Measurements from ENCODE around the gene AP4E1. TPM values are rescaled to one million over a fixed set of nuclear protein-coding genes. Genes with fewer than 3 reads are reported as not detected.
"Not testable (repeated sequence)": the region's sequence is repeated elsewhere in the genome, so short reads cannot be mapped to it uniquely, and the experiment has no call there.

AP4E1 gene
- total RNA-seq, 1 donor from 2014 or later, result 11.5 TPM

DNA sequence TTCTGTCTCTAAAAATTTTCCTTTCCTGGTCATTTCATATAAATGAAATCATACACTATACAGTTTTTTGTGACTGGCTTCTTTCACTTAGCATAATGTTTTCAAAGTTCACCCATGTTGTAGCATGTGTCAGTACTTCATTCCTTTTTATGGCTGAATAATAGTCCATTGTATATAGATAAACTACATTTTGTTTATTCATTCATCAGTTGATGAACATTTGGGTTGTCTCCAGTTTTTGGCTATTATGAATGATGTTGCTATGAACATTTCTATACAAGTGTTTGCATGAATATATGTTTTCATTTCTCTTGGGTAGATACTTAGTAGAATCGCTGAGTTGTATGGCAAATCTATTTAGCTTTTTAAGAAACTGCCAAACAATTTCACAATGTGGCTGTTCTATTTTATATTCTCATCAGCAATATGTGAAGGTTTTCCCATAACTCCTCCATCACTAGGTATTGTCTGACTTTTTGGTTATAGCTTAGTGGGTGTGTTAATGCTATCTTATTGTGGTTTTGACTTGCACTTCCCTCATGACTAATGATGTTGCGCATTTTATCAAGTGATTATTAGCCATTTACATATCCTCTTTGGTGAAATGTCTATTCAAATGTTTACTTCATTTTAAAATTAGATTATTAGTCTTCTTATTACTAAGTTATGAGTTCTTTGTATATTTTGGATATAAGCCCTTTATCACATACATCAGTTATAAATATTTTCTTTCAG lies 21.7 kb upstream of the AP4E1 start:
- intact Hi-C loops (cut with micrococcal nuclease), result loop anchor here (1.0 to 10.0 kb wide), 5 partner anchors 199 to 842 kb away; no protein-coding TSS in a partner anchor

DNA sequence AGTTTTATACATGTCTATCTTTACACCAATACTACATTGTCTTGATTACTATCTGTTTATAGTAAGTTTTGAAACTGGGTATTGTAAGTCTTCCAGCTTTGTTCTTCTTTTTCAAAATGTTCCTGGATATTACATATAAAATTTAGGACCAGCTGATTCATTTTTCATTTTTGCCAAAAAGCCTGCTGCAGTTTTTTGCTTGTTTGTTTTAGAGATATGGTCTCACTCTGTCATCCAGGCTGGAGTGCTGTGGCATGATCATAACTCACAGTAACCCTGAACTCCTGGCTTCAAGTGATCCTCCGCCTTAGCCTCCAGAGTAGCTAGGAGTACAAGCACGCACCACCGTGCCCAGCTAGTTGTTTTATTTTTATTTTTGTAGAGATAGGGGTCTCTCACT lies 20.4 kb upstream of the AP4E1 start:
- intact Hi-C loops (cut with micrococcal nuclease), result loop anchor here (10.0 kb wide), 3 partner anchors 323 to 843 kb away; no protein-coding TSS in a partner anchor

DNA sequence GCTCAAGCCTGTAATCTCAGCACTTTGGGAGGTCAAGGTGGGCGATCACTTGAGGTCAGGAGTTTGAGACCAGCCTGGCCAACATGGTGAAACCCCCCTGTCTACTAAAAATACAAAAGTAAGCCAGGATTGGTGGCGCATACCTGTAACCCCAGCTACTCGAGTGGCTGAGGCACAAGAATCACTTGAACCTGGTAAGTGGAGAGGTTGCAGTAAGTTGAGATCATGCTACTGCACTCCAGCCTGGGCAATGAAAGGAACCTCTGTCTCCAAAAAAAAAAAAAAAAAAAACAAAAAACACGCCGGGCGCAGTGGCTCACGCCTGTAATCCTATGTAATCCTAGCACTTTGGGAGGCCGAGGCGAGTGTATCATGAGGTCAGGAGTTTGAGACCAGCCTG lies 18.9 kb upstream of the AP4E1 start:
- intact Hi-C loops (cut with micrococcal nuclease), result loop anchor here (10.0 kb wide), 3 partner anchors 325 to 845 kb away; no protein-coding TSS in a partner anchor

DNA sequence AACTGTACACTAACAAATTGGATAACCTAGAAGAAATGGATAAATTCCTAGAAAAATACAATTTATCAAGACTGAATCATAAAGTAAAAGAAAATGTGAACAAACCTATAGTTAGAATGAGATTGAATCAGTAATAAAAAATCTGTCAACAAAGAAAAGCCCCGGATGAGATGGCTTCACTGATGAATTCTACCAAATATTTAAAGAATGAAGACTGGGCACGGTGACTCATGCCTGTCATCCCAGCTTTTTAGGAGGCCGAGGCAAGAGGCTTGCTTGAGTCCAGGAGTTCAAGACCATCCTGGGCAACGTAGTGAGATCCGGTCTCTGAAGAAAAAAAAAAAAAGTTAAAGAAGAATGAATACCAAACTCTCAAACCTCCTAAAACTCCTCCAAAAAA lies 17.7 kb upstream of the AP4E1 start:
- intact Hi-C loops (cut with micrococcal nuclease), result no loop called here

DNA sequence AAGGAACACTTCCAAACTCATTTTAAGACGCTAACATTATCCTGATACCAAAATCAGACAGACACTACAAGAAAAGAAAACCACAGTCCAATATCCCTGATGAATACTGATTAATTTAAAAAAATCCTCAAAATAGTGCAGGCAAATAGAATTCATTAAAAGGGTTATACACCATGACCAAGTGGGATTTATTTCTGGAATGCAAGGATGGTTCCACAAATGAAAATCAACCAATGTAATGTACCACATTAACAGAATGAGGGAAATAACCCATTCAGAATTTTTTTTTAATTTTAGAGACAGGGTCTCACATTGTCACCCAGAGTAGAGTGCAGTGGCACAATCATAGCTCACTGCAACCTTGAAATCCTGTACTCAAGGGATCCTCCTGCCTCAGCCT lies 17.3 kb upstream of the AP4E1 start:
- intact Hi-C loops (cut with micrococcal nuclease), result no loop called here

DNA sequence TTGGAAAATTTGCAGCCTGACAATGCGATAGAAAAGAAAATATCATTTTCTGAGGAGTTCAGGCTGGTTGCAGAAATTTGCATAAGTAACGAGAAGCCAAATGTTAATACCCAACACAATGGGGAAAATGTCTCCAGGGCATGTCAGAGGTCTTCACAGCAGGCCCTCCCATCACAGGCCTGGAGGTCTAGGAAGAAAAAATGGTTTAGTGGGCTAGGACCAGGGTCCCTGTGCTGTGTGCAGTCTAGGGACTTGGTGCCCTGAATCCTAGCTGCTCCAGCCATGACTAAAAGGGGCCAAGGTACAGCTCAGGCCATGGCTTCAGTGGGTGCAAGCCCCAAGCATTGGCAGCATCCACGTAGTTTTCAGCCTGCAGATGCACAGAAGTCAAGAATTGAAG lies 14.5 kb upstream of the AP4E1 start:
- intact Hi-C loops (cut with micrococcal nuclease), result no loop called here

DNA sequence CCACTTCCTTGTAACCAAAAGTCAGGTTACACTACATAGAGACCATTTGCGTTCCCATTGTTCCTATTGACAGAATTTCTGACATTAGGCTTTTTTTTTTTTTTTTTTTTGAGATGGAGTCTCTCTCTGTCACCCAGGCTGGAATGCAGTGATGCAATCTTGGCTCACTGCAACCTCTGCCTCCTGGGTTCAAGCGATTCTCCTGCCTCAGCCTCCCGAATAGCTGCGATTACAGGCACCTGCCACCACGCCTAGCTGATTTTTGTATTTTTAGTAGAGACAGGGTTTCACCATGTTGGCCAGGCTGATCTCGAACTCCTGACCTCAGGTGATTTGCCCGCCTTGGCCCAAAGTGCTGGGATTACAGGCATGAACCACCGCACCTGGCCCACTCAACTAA lies 7.1 kb upstream of the AP4E1 start:
- intact Hi-C loops (cut with micrococcal nuclease), result loop anchor here (10.0 kb wide), 2 partner anchors 833 to 1857 kb away; partner anchors contain the start of genes LYSMD2 and SECISBP2L

DNA sequence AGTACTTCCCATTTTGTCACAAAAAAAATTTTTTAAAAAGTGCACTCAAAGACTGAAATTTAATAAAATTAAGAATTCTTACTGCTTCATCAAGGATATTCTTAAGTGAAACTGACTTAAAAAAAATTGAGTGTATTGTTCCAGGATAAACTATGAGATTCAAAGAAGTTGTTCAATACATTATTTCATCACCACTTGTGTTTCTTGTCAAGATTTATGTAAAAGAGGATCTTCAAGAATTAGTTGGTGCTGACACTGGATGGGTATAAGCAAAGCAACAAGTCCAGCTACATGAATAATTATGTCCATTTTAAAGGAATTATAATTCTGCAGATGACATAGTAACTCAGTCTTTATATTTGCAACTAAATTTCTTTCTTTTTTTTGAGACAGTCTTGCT lies 4.3 kb upstream of the AP4E1 start:
- intact Hi-C loops (cut with micrococcal nuclease), result loop anchor here (10.0 kb wide), 2 partner anchors 831 to 1859 kb away; partner anchors contain the start of genes LYSMD2 and SECISBP2L

DNA sequence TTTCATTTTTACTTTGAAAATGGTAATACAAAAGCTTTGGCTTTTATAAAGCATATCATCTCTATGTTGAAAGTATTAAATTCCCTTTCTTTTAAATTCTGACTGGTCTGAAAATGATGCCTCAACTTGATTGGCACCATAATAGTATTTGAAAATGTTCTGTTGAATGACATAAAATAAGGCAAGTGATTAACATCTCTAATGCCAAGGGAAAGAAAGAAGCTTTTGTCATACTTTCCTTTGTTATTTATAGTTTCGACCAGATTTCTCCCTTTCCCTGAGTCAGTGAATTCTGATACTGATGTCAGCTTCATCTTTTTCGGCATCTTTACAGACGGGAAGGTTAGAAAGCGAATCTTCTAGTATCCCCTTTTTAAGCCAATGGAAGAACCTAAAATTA lies 3.4 kb upstream of the AP4E1 start:
- intact Hi-C loops (cut with micrococcal nuclease), result loop anchor here (5.0 to 10.0 kb wide), 8 partner anchors 158 to 1860 kb away; partner anchors contain the start of genes LYSMD2 and SECISBP2L

DNA sequence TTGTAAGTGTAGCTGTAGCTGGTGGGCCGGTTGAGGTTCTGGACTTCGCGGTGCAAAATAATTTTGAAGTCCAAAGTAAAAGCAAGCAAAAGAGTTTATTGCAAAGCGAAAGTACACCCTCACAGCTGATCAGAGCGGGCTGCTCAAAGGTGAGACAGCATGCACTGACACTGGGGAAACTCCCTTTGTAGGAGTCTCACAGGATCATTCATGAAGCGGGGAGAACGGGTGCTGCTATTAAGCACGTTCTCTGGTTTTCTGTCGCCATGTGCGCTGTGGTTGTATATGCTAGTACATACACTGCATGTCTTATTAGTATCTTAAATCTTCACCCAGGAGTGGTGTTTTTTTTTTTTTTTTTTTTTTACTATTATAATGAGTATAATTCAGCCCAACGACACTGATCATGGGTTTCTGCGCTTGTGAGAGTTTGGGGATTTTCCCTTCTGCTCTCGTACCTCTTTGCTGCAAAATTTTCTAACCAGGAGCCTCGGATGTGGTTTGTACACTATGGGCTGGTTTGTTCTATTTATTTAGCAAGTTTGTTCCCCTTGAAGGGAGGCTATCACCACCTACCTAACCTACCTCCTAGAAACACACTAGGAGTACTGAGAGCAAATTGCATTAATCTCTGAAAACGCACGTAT lies 1.4 kb upstream of the AP4E1 start:
- intact Hi-C loops (cut with micrococcal nuclease), result loop anchor here (1.0 to 10.0 kb wide), 18 partner anchors 22 to 1862 kb away; partner anchors contain the start of genes COPS2, GALK2, LYSMD2 and SECISBP2L

DNA sequence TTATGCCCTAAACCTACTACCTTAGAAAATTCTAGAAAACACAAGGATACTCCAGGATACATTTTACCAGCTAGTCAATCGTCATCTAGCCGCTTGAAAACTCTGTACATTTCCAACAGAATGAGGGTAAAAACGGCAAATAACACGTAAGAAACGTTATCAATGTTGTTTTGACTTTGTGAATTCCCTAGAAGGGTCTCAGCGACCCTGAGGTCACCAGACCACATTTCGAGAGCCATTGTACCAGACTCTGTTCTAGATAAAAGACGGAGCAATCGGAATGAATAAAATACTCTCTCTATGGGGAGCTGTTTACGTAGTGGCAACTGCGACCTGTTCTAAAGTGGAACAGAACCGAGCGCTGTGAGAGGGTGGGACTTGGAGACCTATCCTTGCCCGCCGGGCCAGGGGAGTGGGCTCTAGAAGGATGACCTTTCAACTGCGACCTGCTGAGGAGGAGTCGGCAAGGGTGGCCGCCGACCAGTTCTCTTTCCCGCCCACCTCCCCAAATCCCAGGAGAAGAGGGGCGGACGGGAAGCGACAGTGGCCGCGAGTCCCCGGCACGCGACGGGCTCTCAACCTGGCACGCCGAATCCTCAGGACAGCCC lies 778 bp upstream of the AP4E1 start:
- intact Hi-C loops (cut with micrococcal nuclease), result loop anchor here (1.0 to 10.0 kb wide), 20 partner anchors 22 to 1863 kb away; partner anchors contain the start of genes COPS2, DTWD1, FAM227B and GALK2

DNA sequence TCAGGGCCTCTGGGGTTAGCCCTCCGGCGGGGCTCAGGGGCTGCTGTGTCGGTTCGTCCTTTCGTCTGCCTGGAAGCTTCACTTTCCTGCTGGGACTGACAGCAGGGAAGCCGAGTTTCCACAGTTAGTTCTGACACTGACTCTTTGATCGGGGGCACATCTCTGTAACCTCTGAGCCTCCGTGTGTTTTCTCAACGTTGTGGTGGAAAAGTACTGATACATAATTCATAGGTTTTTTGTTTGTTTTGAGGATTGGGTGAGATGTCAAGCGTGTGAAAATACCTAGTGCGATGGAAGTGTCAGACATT lies 481 bp downstream of the AP4E1 start:
- intact Hi-C loops (cut with micrococcal nuclease), result loop anchor here (2.0 to 10.0 kb wide), 9 partner anchors 162 to 1864 kb away; partner anchors contain the start of genes DTWD1, FAM227B, LYSMD2 and SECISBP2L

DNA sequence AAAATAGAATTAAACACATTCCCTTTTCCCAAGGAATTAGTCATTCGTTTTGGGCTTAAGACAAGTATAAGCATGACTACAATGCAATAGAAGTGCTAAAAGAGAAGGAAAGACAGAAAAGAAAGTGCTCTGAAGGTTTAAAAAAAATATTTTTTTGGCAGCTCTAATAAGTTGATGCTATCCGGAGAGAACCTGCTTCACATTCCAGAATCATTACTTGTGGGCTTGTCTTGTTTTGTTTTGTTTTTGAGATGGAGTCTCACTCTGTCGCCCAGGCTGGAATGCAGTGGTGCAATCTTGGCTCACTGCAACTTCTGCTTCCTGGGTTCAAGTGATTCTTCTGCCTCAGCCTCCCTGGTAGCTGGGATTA lies 1.9 kb downstream of the AP4E1 start:
- intact Hi-C loops (cut with micrococcal nuclease), result not testable (repeated sequence)

DNA sequence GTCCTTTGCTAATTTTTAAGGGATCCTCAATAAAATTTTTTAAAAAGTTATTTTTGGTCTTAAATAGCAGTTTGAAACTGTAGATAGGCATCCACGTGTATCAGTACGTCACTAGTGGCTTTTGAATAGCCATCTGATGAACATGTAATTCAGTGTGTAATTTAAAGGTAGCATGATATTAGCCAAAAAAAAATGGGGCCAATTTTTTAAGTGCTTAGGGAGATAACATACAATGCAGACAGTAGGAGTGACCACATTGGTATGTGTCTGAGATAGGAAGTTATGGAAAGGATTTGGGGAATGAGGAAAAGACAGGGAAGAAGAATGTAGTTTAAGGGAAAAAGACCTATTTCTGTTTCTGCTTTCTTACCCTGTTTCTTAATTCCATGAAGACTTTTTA lies 2.5 kb downstream of the AP4E1 start:
- intact Hi-C loops (cut with micrococcal nuclease), result no loop called here

DNA sequence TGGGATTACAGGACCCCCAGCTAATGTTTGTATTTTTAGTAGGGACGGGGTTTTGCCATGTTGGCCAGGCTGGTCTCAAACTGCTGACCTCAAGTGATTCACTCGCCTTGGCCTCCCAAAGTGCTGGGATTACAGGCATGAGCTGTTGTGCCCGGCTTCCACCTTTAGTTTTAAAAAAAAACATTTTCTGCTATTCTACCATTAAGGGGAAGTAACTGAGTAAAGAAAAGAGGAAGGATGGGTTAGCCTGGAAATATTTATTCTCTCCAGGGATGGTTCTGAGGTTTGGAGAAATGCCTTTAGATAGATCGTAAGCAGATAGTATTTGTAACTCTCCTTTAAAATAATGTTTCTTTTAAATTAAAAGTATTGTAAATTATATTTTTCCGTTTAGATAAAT lies 3.1 kb downstream of the AP4E1 start:
- intact Hi-C loops (cut with micrococcal nuclease), result no loop called here

DNA sequence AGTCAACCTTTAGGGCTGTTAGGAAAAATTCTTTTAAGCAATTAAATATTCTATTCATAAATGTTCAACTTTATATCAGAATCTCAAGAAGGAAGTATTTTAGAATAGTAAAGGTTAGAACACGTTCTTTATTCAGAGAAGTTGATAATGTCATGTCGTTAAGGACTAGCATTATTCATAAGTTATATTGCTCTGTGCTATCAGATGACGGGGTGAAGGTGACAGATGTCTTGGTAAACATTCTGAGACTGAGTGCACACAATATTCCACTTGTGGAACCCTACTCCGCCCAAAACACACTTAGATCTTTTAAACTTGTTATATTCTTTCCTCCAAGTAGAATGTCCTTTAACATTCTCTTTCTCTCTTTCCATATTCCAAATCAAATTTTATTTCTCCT lies 7.9 kb downstream of the AP4E1 start:
- intact Hi-C loops (cut with micrococcal nuclease), result no loop called here

DNA sequence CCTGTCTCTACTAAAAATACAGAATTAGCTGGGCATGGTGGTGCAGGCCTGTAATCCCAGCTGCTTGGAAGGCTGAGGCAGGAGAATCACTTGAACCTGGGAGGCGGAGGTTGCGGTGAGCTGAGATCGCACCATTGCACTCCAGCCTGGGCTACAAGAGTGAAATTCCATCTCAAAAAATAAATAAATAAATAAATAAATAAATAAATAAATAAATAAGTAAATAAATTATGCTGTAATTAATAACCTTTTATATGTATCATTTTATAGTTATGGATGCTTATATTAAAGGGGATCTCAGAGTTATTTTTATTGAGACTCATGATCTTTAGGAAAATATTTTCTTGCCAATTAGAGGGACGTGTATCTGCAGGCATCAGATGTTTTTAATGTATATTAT lies 10.9 kb downstream of the AP4E1 start:
- intact Hi-C loops (cut with micrococcal nuclease), result not testable (repeated sequence)

DNA sequence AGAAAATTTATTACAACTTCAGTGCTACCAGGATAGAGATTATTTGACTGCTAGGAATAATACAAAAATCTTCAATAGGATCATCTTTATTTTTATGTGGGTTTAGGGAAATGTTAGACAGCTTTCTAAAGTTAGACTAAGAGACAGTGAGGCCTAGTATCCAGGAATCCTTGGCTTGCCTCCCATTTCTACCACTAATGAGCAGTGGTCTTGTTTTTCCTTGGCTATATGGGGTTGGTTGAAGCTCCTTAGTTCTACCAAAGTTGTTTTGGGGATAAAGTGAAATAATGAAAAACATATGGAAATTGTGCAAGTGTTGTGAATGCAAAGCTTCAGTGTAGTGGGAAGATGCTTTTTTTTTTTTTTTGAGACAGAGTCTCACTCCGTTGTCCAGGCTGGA lies 16.8 kb downstream of the AP4E1 start:
- intact Hi-C loops (cut with micrococcal nuclease), result loop anchor here (10.0 kb wide), 1 partner anchor 270 kb away; no protein-coding TSS in a partner anchor

DNA sequence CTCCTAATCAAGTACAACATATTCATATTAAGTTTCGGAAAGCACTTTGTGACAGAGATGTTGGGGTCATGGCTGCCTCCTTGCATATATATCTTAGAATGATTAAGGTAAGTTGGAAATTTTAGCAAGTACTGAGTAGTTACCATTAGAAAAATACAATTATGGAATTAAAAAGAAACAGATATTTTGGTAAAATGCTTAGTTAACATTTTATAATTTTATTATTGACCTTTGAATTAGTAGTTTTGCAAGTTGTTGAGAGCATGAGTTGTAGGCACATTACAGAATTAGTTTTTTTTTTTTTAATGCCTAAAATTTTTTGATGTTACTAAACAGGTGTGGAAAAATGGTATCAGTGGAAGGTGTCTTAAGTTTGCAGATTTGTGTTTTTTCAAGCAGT lies 20.6 kb downstream of the AP4E1 start:
- intact Hi-C loops (cut with micrococcal nuclease), result loop anchor here (10.0 kb wide), 1 partner anchor 266 kb away; no protein-coding TSS in a partner anchor

DNA sequence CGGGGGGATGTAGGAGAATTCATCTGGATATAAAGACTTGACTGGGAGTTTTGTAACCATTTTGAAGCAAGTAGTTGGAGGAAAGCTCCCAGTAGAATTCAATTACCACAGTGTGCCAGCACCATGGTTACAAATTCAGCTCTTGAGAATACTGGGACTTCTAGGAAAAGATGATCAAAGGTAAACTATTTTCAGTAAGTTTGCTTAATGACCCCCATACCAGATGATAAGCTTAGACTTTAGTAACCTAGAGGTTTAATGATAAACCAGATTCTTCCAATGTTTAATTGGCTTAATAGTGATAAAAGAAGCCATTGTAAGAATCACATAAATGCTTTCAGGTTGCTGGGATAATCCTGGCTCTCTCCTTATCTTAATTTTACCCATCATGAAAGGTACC lies 22.3 kb downstream of the AP4E1 start:
- intact Hi-C loops (cut with micrococcal nuclease), result no loop called here

DNA sequence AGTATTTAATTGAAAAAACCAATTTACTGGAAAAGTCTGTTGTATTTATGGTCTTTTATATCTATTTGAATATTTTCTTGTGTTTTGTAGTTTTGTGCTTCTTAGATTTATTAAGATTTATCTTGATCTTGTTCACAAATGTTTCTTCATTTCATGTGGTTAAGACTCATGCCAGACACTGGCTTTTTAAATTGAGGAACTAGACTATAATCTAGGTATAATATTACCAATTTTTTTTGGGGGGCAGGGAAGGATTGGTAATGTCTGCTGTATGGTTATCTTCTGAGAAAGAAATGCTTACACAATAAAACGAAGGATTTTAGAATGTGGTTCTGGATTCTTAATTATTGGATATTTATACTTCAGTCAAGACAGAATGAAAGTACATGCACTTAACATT lies 24.9 kb downstream of the AP4E1 start:
- intact Hi-C loops (cut with micrococcal nuclease), result no loop called here

DNA sequence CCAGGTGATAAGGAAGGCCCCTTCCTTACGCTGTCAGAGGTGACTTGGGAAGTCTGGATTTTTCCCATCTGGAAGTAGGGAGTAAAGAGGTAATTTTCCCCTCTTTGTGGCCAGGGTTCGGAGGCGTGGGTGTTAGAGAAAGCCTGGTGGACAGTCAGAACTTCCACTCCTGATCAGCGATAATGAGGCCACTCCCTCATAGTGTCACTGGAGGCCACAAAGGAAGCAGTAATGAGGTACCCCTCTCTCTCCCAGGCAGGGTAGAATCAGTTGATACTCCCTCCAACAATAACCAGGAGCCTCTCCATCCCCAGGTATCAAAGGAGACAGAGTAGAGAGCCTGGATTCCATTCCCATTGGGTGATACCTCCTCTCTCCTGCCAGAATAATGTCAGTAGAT lies 30.0 kb downstream of the AP4E1 start:
- intact Hi-C loops (cut with micrococcal nuclease), result no loop called here
